Liver (tissue), 9 donors: ENCODE measurements around the gene CCS. TPM values are rescaled to one million over a fixed set of nuclear protein-coding genes. Genes with fewer than 3 reads are reported as not detected.

Experiments
- DNase-seq: peaks from one replicate; pipeline ENCODE4 v3.0.0-alpha.2; 2017; ENCODE audit warnings: low spot score
- H3K27ac ChIP-seq, 2 donors: one replicate each; pipeline ENCODE4 v1.7.0; 2013; ENCODE audit warnings: inconsistent platforms in 2 of 2, low read length in 2 of 2, control low read depth in 1 of 2, low read depth in 1 of 2, mild to moderate bottlenecking in 1 of 2
- H3K27me3 ChIP-seq, 4 donors: one replicate each; pipeline versions ENCODE4 v1.6.1 to v1.7.0; 2013; ENCODE audit warnings: low read length in 3 of 4, inconsistent platforms in 1 of 4, mild to moderate bottlenecking in 1 of 4, moderate library complexity in 1 of 4; ENCODE audit not compliant: control insufficient read depth in 4 of 4, insufficient read depth in 4 of 4
- H3K36me3 ChIP-seq, 4 donors: one replicate each; pipeline versions ENCODE4 v1.6.1 to v1.7.0; 2013; ENCODE audit warnings: low read length in 3 of 4, mild to moderate bottlenecking in 3 of 4, low read depth in 1 of 4, moderate library complexity in 1 of 4; ENCODE audit not compliant: control insufficient read depth in 4 of 4, insufficient read depth in 3 of 4
- H3K4me1 ChIP-seq, 4 donors: one replicate each; pipeline versions ENCODE4 v1.6.1 to v1.7.0; 2013; ENCODE audit warnings: low read length in 3 of 4, mild to moderate bottlenecking in 3 of 4, moderate library complexity in 1 of 4; ENCODE audit not compliant: control insufficient read depth in 4 of 4, insufficient read depth in 4 of 4
- H3K4me3 ChIP-seq, 3 donors: one replicate each; pipeline versions ENCODE4 v1.6.1 to v1.7.0; 2013; ENCODE audit warnings: low read length in 3 of 3, control low read depth in 1 of 3, low read depth in 1 of 3, mild to moderate bottlenecking in 1 of 3
- H3K9ac ChIP-seq, 2 donors: one replicate each; pipeline ENCODE4 v1.7.0; 2013; ENCODE audit warnings: low read length in 2 of 2, mild to moderate bottlenecking in 2 of 2, moderate library complexity in 2 of 2, control low read depth in 1 of 2, low read depth in 1 of 2
- H3K9me3 ChIP-seq, 4 donors: one replicate each; pipeline versions ENCODE4 v1.6.1 to v1.7.0; 2013; ENCODE audit warnings: low read length in 3 of 4; ENCODE audit not compliant: control insufficient read depth in 4 of 4
- ATF3 ChIP-seq: IDR thresholded peaks from 2 replicates; pipeline ENCODE4 v1.6.1; 2016; ENCODE audit warnings: antibody characterized with exemption
- MAX ChIP-seq: IDR thresholded peaks from 2 replicates; pipeline ENCODE4 v1.6.1; 2016; ENCODE audit warnings: antibody characterized with exemption
- NR2F2 ChIP-seq: IDR thresholded peaks from 2 replicates; pipeline ENCODE4 v1.6.1; 2016; ENCODE audit warnings: antibody characterized with exemption
- RAD21 ChIP-seq, 2 donors: IDR thresholded peaks; 2 replicates each; pipeline ENCODE4 v1.6.1; 2016; ENCODE audit warnings: antibody characterized with exemption in 2 of 2, mild to moderate bottlenecking in 2 of 2
- TAF1 ChIP-seq: conservative IDR thresholded peaks from 2 replicates; pipeline ENCODE4 v1.6.1; 2016; ENCODE audit warnings: antibody characterized with exemption, mild to moderate bottlenecking
- YY1 ChIP-seq: IDR thresholded peaks from 2 replicates; pipeline ENCODE4 v1.6.1; 2016; ENCODE audit warnings: antibody characterized with exemption, mild to moderate bottlenecking
- ZBTB33 ChIP-seq: IDR thresholded peaks from 2 replicates; pipeline ENCODE4 v1.6.1; 2016; ENCODE audit warnings: antibody characterized with exemption
- WGBS: extraction: QIAGEN DNeasy Blood & Tissue Kit; methylation state at CpG from one replicate; pipeline ENCODE4 v1.1.7; 2013; 5-methylcytosine and 5-hydroxymethylcytosine counted together
- polyA plus RNA-seq, 2 donors: library from polyadenylated mRNA; stranded (reverse) in 1 of 2; unstranded in 1 of 2; fragments of 200-250 nt in 1 of 2; fragments of >200 nt in 1 of 2; fragmentation: Nextera tagmentation in 1 of 2; extraction: Ambion mirVana in 1 of 2; gene quantifications; one replicate each; pipeline versions ENCODE4 v1.2.1 to v1.2.3, GENCODE V29; 2013 to 2015
- total RNA-seq, 2 donors: library from RNA; depleted of rRNA; stranded (reverse); fragments of >200 nt; gene quantifications; one replicate each; pipeline ENCODE4 v1.2.3, GENCODE V29; 2014
- donor health status: healthy.
- donor health status: healthy.
- donor health status: healthy.
- donor health status: healthy.
- donor health status: healthy.

Gene CCS
- total and polyA plus RNA-seq, 4 donors = 30.2 to 80.2 (median 46.8) TPM

GRCh38 chr11:66555416-66555815, 37.6 kb upstream of the CCS start:
- no peak for DNase-seq
- Histone ChIP-seq H3K27ac (no peak overlapping the region), H3K36me3 (no peaks in the 10 kb centered on the region), H3K4me1 (peaks cover 0 to 3% (median 1%) of the 10 kb centered on the region in 4 donors), H3K4me3 (no peak overlapping the region), H3K9ac (no peak overlapping the region), H3K27me3 (no peaks in the 10 kb centered on the region), H3K9me3 (no peaks in the 10 kb centered on the region)
- TF ChIP-seq TAF1 = no peak
- 78% methylated on average over 3 of the region's 3 CpGs for WGBS

- no peak overlapping the region for H3K9ac ChIP-seq
- WGBS = 90% methylated on average over 7 of the region's 7 CpGs
- H3K9me3 ChIP-seq = no peaks in the 10 kb centered on the region
- DNase-seq = no peak
- no peaks in the 10 kb centered on the region for H3K36me3 ChIP-seq
- H3K4me3 ChIP-seq = no peak overlapping the region
- TF ChIP-seq RAD21 (IDR thresholded peaks at IDR 0.05) (no peak), YY1 (no peak)
- peaks cover 0 to 3% (median 1%) of the 10 kb centered on the region in 4 donors for H3K4me1 ChIP-seq
- no peak overlapping the region for H3K27ac ChIP-seq
- H3K27me3 ChIP-seq = no peaks in the 10 kb centered on the region
Observed at GRCh38 chr11:66556086-66556485, 36.9 kb upstream of the CCS start.

GRCh38 chr11:66557733-66558326, 35.2 kb upstream of the CCS start:
- no peaks in the 10 kb centered on the region for H3K9me3 ChIP-seq

More at GRCh38 chr11:66557733-66558326, 35.2 kb upstream of the CCS start:
- H3K27ac ChIP-seq = no peak overlapping the region
- no peak for DNase-seq
- H3K36me3 ChIP-seq = no peaks in the 10 kb centered on the region
- no peak overlapping the region for H3K9ac ChIP-seq
- H3K27me3 ChIP-seq = no peaks in the 10 kb centered on the region
- peaks cover 0 to 3% (median 1%) of the 10 kb centered on the region in 4 donors for H3K4me1 ChIP-seq
- TF ChIP-seq ATF3 = no peak
- no peak for TF ChIP-seq MAX
- TF ChIP-seq NR2F2 = no peak
- no peak for TF ChIP-seq TAF1
- no peak for TF ChIP-seq ZBTB33
- 93% methylated on average over 24 of the region's 24 CpGs for WGBS
- H3K4me3 ChIP-seq = no peak overlapping the region
